ENCODE measurements around the gene ING1. TPM values are rescaled to one million over a fixed set of nuclear protein-coding genes. Genes with fewer than 3 reads are reported as not detected.

ING1 gene
- total RNA-seq, 1 experiment from 2014 or later, result 22.0 TPM

DNA sequence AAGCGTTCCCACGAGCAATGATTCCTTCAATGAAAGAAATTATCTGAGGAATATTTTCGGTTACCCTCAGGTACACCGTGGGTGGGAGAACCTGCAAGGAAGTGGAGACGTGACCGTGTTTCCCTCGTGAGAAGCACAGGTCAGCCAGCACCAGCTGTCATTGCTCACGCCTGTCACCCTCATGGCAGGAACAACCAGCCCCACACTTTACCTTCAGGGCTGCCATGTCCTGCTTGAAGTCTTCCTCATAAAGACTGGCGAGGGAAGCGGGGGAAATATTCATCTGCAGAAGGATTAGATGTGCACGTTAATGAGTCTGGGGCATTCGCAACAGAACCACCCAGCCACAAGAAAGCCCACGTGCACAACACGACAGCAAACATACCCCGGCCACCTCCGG lies 25.8 kb upstream of the ING1 start:
- no peaks in the 10 kb centered on the region for H3K27me3 ChIP-seq (replicated peaks; ENCODE audit: insufficient read depth, low read depth, low read length, poor library complexity)
- ChIA-PET POLR2A (ENCODE audit: low non-redundant PET) (no interaction called here), CTCF (no interaction called here)
- no TSS peak for BruUV-seq (replicated peaks)
- H3K4me1 ChIP-seq (ENCODE audit: insufficient read depth, low read length, poor library complexity, severe bottlenecking), result no peaks in the 10 kb centered on the region
- H3K27ac ChIP-seq (ENCODE audit: low read depth, low read length, poor library complexity, severe bottlenecking), result no peak overlapping the region
- TF ChIP-seq, protein P1, sequence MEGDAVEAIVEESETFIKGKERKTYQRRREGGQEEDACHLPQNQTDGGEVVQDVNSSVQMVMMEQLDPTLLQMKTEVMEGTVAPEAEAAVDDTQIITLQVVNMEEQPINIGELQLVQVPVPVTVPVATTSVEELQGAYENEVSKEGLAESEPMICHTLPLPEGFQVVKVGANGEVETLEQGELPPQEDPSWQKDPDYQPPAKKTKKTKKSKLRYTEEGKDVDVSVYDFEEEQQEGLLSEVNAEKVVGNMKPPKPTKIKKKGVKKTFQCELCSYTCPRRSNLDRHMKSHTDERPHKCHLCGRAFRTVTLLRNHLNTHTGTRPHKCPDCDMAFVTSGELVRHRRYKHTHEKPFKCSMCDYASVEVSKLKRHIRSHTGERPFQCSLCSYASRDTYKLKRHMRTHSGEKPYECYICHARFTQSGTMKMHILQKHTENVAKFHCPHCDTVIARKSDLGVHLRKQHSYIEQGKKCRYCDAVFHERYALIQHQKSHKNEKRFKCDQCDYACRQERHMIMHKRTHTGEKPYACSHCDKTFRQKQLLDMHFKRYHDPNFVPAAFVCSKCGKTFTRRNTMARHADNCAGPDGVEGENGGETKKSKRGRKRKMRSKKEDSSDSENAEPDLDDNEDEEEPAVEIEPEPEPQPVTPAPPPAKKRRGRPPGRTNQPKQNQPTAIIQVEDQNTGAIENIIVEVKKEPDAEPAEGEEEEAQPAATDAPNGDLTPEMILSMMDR (conservative IDR thresholded peaks at IDR 0.05; ENCODE audit: low read depth, low read length), result no peak
- TF ChIP-seq EZH2 (IDR thresholded peaks at IDR 0.05; ENCODE audit: borderline replicate concordance, low read depth, low read length, poor library complexity, severe bottlenecking), result no peak
- no peak overlapping the region for H3K4me3 ChIP-seq (ENCODE audit: low read depth, low read length, poor library complexity, severe bottlenecking)
- H3K9me3 ChIP-seq (ENCODE audit: low read depth, low read length, poor library complexity, severe bottlenecking), result no peaks in the 10 kb centered on the region
- intact Hi-C loops (cut with micrococcal nuclease; ENCODE audit: unreplicated experiment), result no loop called here
- H3K36me3 ChIP-seq (ENCODE audit: insufficient read depth, low read length, poor library complexity, severe bottlenecking), result peaks cover 30% of the 10 kb centered on the region
- DNase-seq (ENCODE audit: low spot score), result no peak

DNA sequence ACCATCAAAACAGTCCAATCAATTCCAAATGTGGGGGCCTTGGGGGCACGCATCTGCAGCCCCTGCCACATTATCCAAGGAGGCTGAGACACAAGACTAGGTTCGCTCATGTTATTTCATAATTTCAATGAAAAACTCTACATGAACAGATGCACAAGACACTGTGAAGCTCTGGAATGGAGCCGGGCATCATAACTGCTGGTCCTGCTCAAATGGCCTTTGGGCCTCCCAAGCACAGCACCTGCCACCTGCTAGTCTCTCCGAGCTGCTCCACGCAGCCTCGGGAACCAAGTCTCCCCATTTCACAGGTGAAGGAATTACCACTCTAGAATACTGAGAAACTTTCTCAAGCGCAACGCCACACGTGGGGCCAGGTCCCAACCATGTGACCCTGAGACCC lies 24.5 kb upstream of the ING1 start:
- Histone ChIP-seq H3K9me3 (ENCODE audit: low read depth, low read length, poor library complexity, severe bottlenecking) (no peaks in the 10 kb centered on the region), H3K4me3 (ENCODE audit: low read depth, low read length, poor library complexity, severe bottlenecking) (no peak overlapping the region), H3K27me3 (replicated peaks; ENCODE audit: insufficient read depth, low read depth, low read length, poor library complexity) (no peaks in the 10 kb centered on the region), H3K27ac (ENCODE audit: low read depth, low read length, poor library complexity, severe bottlenecking) (no peak overlapping the region), H3K4me1 (ENCODE audit: insufficient read depth, low read length, poor library complexity, severe bottlenecking) (no peaks in the 10 kb centered on the region), H3K36me3 (ENCODE audit: insufficient read depth, low read length, poor library complexity, severe bottlenecking) (peaks cover 22% of the 10 kb centered on the region)
- ChIA-PET POLR2A (ENCODE audit: low non-redundant PET) (no interaction called here), CTCF (interaction anchor here (0.6 kb wide), 1 partner anchor 64 kb away, joined by 3 read pairs; no protein-coding TSS in a partner anchor)
- DNase-seq (ENCODE audit: low spot score), result no peak
- BruUV-seq (replicated peaks), result no TSS peak
- intact Hi-C loops (cut with micrococcal nuclease; ENCODE audit: unreplicated experiment), result no loop called here
- no peak for TF ChIP-seq EZH2 (IDR thresholded peaks at IDR 0.05; ENCODE audit: borderline replicate concordance, low read depth, low read length, poor library complexity, severe bottlenecking)
- TF ChIP-seq, protein P1 (conservative IDR thresholded peaks at IDR 0.05; ENCODE audit: low read depth, low read length), result no peak

DNA sequence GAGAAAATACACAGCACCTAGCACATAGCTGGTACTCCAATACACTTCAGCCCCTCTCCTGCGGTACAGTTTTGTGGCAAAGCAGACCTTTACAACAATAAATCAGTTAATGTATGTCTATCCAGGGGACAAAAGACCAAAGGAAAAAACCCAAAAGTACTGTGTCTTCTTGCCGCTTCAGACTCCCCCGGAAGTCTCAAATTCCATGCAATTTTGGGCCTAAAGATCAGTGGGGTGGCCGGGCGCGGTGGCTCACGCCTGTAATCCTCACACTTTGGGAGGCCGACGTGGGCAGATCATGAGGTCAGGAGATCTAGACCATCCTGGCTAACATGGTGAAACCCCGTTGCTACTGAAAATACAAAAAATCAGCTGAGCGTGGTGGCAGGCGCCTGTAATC lies 23.8 kb upstream of the ING1 start:
- intact Hi-C loops (cut with micrococcal nuclease; ENCODE audit: unreplicated experiment), result no loop called here
- no peaks in the 10 kb centered on the region for H3K4me1 ChIP-seq (ENCODE audit: insufficient read depth, low read length, poor library complexity, severe bottlenecking)
- BruUV-seq (replicated peaks), result no TSS peak
- TF ChIP-seq EZH2 (IDR thresholded peaks at IDR 0.05; ENCODE audit: borderline replicate concordance, low read depth, low read length, poor library complexity, severe bottlenecking), result no peak
- TF ChIP-seq, protein P1 (conservative IDR thresholded peaks at IDR 0.05; ENCODE audit: low read depth, low read length), result no peak
- no peaks in the 10 kb centered on the region for H3K9me3 ChIP-seq (ENCODE audit: low read depth, low read length, poor library complexity, severe bottlenecking)
- peaks cover 22% of the 10 kb centered on the region for H3K36me3 ChIP-seq (ENCODE audit: insufficient read depth, low read length, poor library complexity, severe bottlenecking)
- CTCF ChIA-PET, result no interaction called here
- H3K27me3 ChIP-seq (replicated peaks; ENCODE audit: insufficient read depth, low read depth, low read length, poor library complexity), result no peaks in the 10 kb centered on the region
- POLR2A ChIA-PET (ENCODE audit: low non-redundant PET), result no interaction called here
- H3K27ac ChIP-seq (ENCODE audit: low read depth, low read length, poor library complexity, severe bottlenecking), result no peak overlapping the region
- no peak overlapping the region for H3K4me3 ChIP-seq (ENCODE audit: low read depth, low read length, poor library complexity, severe bottlenecking)
- no peak for DNase-seq (ENCODE audit: low spot score)
